ENCODE results near the gene PM20D2. TPM values are rescaled to one million over a fixed set of nuclear protein-coding genes. Genes with fewer than 3 reads are reported as not detected.
"Not testable (repeated sequence)": the region's sequence is repeated elsewhere in the genome, so short reads cannot be mapped to it uniquely, and the experiment has no call there.

Gene PM20D2, protein sequence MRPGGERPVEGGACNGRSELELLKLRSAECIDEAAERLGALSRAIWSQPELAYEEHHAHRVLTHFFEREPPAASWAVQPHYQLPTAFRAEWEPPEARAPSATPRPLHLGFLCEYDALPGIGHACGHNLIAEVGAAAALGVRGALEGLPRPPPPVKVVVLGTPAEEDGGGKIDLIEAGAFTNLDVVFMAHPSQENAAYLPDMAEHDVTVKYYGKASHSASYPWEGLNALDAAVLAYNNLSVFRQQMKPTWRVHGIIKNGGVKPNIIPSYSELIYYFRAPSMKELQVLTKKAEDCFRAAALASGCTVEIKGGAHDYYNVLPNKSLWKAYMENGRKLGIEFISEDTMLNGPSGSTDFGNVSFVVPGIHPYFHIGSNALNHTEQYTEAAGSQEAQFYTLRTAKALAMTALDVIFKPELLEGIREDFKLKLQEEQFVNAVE
- 18.3 and 18.9 TPM in 2 replicates for total RNA-seq

GRCh38 chr6:89145956-89146717 lies at the start of gene PM20D2:
TSS of gene PM20D2 (plus strand) at chr6:89146055. CDS start at chr6:89146145, 90 bp downstream.
- no peaks in the 10 kb centered on the region for H3K9me3 Mint-ChIP-seq
- DNase-seq = peak; percentile 90
- peak within 1 kb of the TSS; percentile 98 for H3K27ac Mint-ChIP-seq
- peak within 1 kb of the TSS; percentile 91 for H3K4me3 Mint-ChIP-seq
- H3K27me3 Mint-ChIP-seq = peaks cover 12% of the 10 kb centered on the region
- peaks cover 17% of the 10 kb centered on the region for H3K36me3 Mint-ChIP-seq (ENCODE audit: low read depth)
- H3K4me1 Mint-ChIP-seq = peaks cover 26% of the 10 kb centered on the region
- intact Hi-C loops (cut with micrococcal nuclease) = loop anchor here (1.0 to 2.0 kb wide), 4 partner anchors 66 to 207 kb away; partner anchors contain the start of genes PNRC1, RNGTT and UBE2J1

- intact Hi-C loops (cut with micrococcal nuclease) = loop anchor here (2.0 kb wide), 1 partner anchor 18 kb away; the partner anchor contains the start of gene PNRC1
Observed at GRCh38 chr6:89098461-89098860, 47.4 kb upstream of the PM20D2 start.

GRCh38 chr6:89100114-89100513 lies 45.7 kb upstream of the PM20D2 start:
- intact Hi-C loops (cut with micrococcal nuclease) = no loop called here
- H3K27ac Mint-ChIP-seq = no peak overlapping the region
- no peak overlapping the region for H3K4me3 Mint-ChIP-seq
- H3K27me3 Mint-ChIP-seq = peaks cover 1% of the 10 kb centered on the region
- no peak for DNase-seq
- peaks cover 2% of the 10 kb centered on the region for H3K36me3 Mint-ChIP-seq (ENCODE audit: low read depth)
- H3K9me3 Mint-ChIP-seq = no peaks in the 10 kb centered on the region
- H3K4me1 Mint-ChIP-seq = peaks cover 4% of the 10 kb centered on the region

More at GRCh38 chr6:89098461-89098860, 47.4 kb upstream of the PM20D2 start:
- Mint-ChIP-seq H3K4me1 (peaks cover 4% of the 10 kb centered on the region), H3K27me3 (peaks cover 1% of the 10 kb centered on the region), H3K36me3 (ENCODE audit: low read depth) (peaks cover 2% of the 10 kb centered on the region), H3K4me3 (no peak overlapping the region), H3K27ac (no peak overlapping the region), H3K9me3 (no peaks in the 10 kb centered on the region)
- DNase-seq = no peak

DNA sequence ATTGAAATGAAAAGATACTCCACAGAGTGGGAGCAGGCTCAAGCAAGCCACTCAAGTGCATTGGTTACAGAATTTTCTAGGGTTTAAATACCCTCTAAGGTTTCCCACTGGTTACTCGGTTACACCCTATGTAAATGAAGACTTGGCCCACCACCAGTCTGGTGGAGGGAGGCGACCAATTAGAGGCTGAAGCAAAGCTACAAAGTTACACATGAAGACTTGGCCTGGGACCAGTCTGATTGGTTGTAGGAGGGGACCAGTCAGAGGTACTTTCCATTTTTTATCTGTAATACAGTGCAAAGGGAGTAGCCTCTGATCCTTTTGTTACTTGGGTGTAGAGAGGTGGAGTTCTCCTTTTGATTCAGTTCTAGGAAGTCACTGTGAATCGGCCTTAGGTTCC lies 35.6 kb upstream of the PM20D2 start:
- H3K4me3 Mint-ChIP-seq = no peak overlapping the region
- DNase-seq = no peak
- no peaks in the 10 kb centered on the region for H3K36me3 Mint-ChIP-seq (ENCODE audit: low read depth)
- H3K27me3 Mint-ChIP-seq = peaks cover 8% of the 10 kb centered on the region
- no peaks in the 10 kb centered on the region for H3K4me1 Mint-ChIP-seq
- no peaks in the 10 kb centered on the region for H3K9me3 Mint-ChIP-seq
- intact Hi-C loops (cut with micrococcal nuclease) = no loop called here
- no peak overlapping the region for H3K27ac Mint-ChIP-seq

DNA sequence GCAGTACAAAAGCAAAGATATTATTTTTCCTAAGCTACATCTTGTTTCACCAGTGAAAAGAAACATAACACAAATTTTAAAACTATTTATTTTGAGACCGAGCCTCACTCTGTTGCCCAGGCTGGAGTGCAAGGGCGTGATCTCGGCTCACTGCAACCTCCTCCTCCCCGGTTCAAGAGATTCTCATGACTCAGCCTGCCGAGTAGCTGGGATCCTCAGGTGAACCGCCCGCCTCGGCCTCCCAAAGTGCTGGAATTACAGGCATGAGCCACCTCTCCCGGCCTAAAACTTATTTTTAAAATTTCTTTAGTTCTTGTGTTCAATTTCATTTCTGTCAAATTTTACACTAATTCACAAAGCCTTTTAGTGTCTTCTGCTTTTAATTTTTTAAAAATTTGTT lies 33.9 kb upstream of the PM20D2 start:
- intact Hi-C loops (cut with micrococcal nuclease) = no loop called here
- peaks cover 20% of the 10 kb centered on the region for H3K27me3 Mint-ChIP-seq

GRCh38 chr6:89116702-89117101 lies 29.2 kb upstream of the PM20D2 start:
- intact Hi-C loops (cut with micrococcal nuclease) = loop anchor here (2.0 kb wide), 1 partner anchor 34 kb away; no protein-coding TSS in a partner anchor
- Mint-ChIP-seq H3K27me3 (peaks cover 36% of the 10 kb centered on the region), H3K9me3 (no peaks in the 10 kb centered on the region), H3K36me3 (ENCODE audit: low read depth) (peaks cover 2% of the 10 kb centered on the region), H3K4me3 (peak overlapping the region; percentile 85), H3K27ac (no peak overlapping the region), H3K4me1 (peaks cover 6% of the 10 kb centered on the region)
- no peak for DNase-seq

More for the DNA sequence above, 33.9 kb upstream of the PM20D2 start:
- H3K9me3 Mint-ChIP-seq = no peaks in the 10 kb centered on the region
- no peaks in the 10 kb centered on the region for H3K36me3 Mint-ChIP-seq (ENCODE audit: low read depth)
- DNase-seq = no peak
- peaks cover 2% of the 10 kb centered on the region for H3K4me1 Mint-ChIP-seq
- no peak overlapping the region for H3K27ac Mint-ChIP-seq
- no peak overlapping the region for H3K4me3 Mint-ChIP-seq

- H3K4me1 Mint-ChIP-seq = peaks cover 6% of the 10 kb centered on the region
- intact Hi-C loops (cut with micrococcal nuclease) = loop anchor here (2.0 kb wide), 1 partner anchor 35 kb away; no protein-coding TSS in a partner anchor
- H3K4me3 Mint-ChIP-seq = peak within 1 kb of the TSS; percentile 85
- H3K36me3 Mint-ChIP-seq (ENCODE audit: low read depth) = peaks cover 2% of the 10 kb centered on the region
- H3K27ac Mint-ChIP-seq = no peak within 1 kb of the TSS
- peaks cover 39% of the 10 kb centered on the region for H3K27me3 Mint-ChIP-seq
- DNase-seq = peak; percentile 73
- no peaks in the 10 kb centered on the region for H3K9me3 Mint-ChIP-seq
Observed at GRCh38 chr6:89117211-89118108, 28.4 kb upstream of the PM20D2 start, which contains the start of gene SRSF12. TSS of gene SRSF12 (minus strand) at chr6:89118071. CDS start at chr6:89117887, 184 bp downstream.

DNA sequence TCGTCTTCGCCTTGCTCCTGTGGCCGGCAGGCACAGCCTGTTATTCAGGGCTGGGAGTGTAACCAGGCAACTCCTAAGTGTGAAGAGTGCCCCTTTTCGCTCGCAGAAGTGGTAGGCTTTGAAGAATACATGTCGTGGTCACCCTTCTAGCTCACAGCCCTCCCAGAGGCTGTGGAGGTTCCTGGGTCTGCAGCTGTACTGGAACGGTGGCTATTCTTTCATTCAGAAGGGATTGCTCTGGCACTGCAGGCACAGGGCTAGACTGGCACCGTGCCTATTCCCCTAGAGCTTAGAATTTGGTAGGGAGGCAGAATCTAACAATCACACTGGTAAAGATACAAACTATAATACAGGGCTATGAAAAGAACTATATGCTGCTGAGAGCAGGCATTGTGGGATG lies 26.9 kb upstream of the PM20D2 start:
- Mint-ChIP-seq H3K4me3 (peak overlapping the region; percentile 45), H3K9me3 (no peaks in the 10 kb centered on the region), H3K27me3 (peaks cover 39% of the 10 kb centered on the region), H3K27ac (no peak overlapping the region), H3K36me3 (ENCODE audit: low read depth) (peaks cover 2% of the 10 kb centered on the region), H3K4me1 (peaks cover 6% of the 10 kb centered on the region)
- intact Hi-C loops (cut with micrococcal nuclease) = no loop called here
- no peak for DNase-seq

DNA sequence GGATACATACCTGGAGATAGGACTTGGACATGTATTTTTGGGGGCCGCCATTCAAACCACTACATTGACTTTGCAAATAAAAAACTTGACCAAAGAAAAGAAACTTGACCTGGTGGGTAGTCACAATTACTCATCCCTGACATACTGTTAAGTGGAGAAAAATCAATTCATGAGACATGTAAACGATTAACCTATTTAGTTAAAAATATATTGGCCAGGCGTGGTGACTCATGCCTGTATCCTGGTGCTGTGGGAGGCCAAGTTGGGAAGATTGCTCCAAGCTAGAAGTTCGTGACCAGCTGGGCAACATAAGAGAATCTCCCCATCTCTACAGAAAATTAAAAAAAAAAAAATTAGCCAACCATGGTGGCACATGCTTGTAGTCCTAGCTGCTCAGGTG lies 25.5 kb upstream of the PM20D2 start:
- peaks cover 6% of the 10 kb centered on the region for H3K4me1 Mint-ChIP-seq
- H3K27ac Mint-ChIP-seq = no peak overlapping the region
- DNase-seq = no peak
- H3K27me3 Mint-ChIP-seq = peaks cover 37% of the 10 kb centered on the region
- no peak overlapping the region for H3K4me3 Mint-ChIP-seq
- H3K9me3 Mint-ChIP-seq = no peaks in the 10 kb centered on the region
- H3K36me3 Mint-ChIP-seq (ENCODE audit: low read depth) = peaks cover 2% of the 10 kb centered on the region
- intact Hi-C loops (cut with micrococcal nuclease) = loop anchor here (5.0 kb wide), 1 partner anchor 122 kb away; no protein-coding TSS in a partner anchor

GRCh38 chr6:89121934-89122333 lies 23.9 kb upstream of the PM20D2 start:
- peaks cover 2% of the 10 kb centered on the region for H3K36me3 Mint-ChIP-seq (ENCODE audit: low read depth)
- H3K4me1 Mint-ChIP-seq = peaks cover 4% of the 10 kb centered on the region
- no peak overlapping the region for H3K27ac Mint-ChIP-seq
- no peak for DNase-seq
- H3K4me3 Mint-ChIP-seq = no peak overlapping the region
- H3K9me3 Mint-ChIP-seq = no peaks in the 10 kb centered on the region
- peaks cover 26% of the 10 kb centered on the region for H3K27me3 Mint-ChIP-seq
- intact Hi-C loops (cut with micrococcal nuclease) = loop anchor here (2.0 to 5.0 kb wide), 2 partner anchors 120 to 247 kb away; no protein-coding TSS in a partner anchor

- Mint-ChIP-seq H3K4me3 (no peak overlapping the region), H3K9me3 (no peaks in the 10 kb centered on the region), H3K36me3 (ENCODE audit: low read depth) (no peaks in the 10 kb centered on the region), H3K27ac (no peak overlapping the region), H3K4me1 (no peaks in the 10 kb centered on the region), H3K27me3 (peaks cover 23% of the 10 kb centered on the region)
- intact Hi-C loops (cut with micrococcal nuclease) = loop anchor here (2.0 to 5.0 kb wide), 2 partner anchors 120 to 246 kb away; no protein-coding TSS in a partner anchor
- DNase-seq = peak; percentile 67
Observed at GRCh38 chr6:89122625-89123024, 23.2 kb upstream of the PM20D2 start.

- intact Hi-C loops (cut with micrococcal nuclease); H3K9me3 Mint-ChIP-seq; H3K4me1 Mint-ChIP-seq: not testable (repeated sequence)
Observed at GRCh38 chr6:89128256-89128671, 17.6 kb upstream of the PM20D2 start.

DNA sequence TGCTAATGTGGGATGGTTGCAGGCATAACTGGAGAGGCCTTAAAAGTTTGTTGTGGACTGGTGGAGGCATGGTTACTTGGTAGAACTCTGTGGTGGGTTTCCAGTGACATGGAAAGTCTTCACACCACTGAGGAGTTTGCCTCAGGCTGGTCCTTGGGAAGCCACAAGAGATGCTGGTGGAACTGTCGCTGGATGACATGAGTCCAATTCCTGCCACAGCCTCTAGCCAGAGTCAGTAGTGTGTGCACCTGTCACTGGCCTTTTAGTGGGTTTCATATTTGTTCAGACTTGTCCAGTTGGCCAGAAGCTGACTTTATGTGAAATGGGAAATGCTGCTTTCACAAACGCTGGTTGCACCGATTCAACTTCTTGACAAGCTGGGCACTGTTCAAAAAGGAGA lies 14.3 kb upstream of the PM20D2 start:
- Mint-ChIP-seq H3K4me1 (no peaks in the 10 kb centered on the region), H3K9me3 (peaks cover 4% of the 10 kb centered on the region), H3K27me3 (peaks cover 6% of the 10 kb centered on the region), H3K27ac (no peak overlapping the region), H3K36me3 (ENCODE audit: low read depth) (no peaks in the 10 kb centered on the region), H3K4me3 (no peak overlapping the region)
- no peak for DNase-seq
- intact Hi-C loops (cut with micrococcal nuclease) = no loop called here

More at GRCh38 chr6:89128256-89128671, 17.6 kb upstream of the PM20D2 start:
- DNase-seq; H3K27ac Mint-ChIP-seq; H3K36me3 Mint-ChIP-seq (ENCODE audit: low read depth); H3K4me3 Mint-ChIP-seq; H3K27me3 Mint-ChIP-seq: not testable (repeated sequence)
